Limb (tissue), 2 donors: Measurements from ENCODE around the gene ENPP7.
"Not testable (repeated sequence)": the region's sequence is repeated elsewhere in the genome, so short reads cannot be mapped to it uniquely, and the experiment has no call there.

ENCODE experiments used
- DNase-seq, 2 donors: peaks; one replicate each; pipeline ENCODE4 v3.0.0-alpha.2; 2016; ENCODE audit errors: extremely low spot score in 2 of 2

Gene ENPP7

DNA sequence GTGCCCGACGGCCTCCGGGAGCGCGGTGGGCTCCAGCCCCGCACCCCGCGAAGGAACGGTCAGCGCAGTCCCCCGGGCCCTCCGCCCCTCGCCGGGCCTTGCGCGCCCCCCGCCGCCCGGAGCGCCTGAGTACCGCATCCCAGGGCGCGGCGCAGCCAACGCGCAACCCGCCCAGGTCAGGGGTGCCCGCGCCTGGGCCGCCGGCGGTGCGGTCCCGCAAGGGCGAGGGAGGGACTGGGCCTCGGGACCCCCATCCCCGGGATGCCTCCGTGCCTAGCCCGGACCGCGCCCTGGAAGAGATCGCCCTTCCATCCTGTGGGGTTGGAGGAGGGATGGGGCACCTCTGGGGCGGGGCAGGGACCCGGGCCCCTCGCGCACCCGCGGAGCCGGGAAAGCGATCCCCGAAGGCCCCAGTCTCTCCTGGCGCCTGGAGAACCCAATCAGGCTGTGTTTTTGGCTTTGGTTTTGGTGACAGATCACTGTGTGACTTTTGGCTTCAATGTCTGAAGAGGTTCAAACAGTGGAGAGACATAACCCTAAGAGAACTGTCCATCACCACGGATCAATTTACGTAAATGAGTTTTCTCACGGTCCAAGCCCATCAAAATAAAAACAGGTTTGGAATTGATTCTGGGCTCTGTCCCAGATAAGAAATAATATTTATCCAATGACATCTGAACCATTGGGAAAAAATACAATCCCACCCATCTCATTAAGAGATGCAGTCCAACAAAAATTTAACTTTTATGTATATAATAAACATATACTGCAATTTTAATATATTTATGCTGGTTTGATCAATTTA is 17.8 kb downstream of the ENPP7 start:
- DNase-seq, result no peak

GRCh38 chr17:79749156-79749815 is 18.5 kb downstream of the ENPP7 start:
- DNase-seq, result no peak

GRCh38 chr17:79749958-79750357 is 19.2 kb downstream of the ENPP7 start:
- no peak for DNase-seq

GRCh38 chr17:79750650-79751545 is 20.2 kb downstream of the ENPP7 start:
- DNase-seq, result no peak

- DNase-seq, result no peak
Observed at GRCh38 chr17:79752175-79752574, 21.4 kb downstream of the ENPP7 start.

GRCh38 chr17:79754370-79754769 is 23.6 kb downstream of the ENPP7 start:
- DNase-seq, result no peak

DNA sequence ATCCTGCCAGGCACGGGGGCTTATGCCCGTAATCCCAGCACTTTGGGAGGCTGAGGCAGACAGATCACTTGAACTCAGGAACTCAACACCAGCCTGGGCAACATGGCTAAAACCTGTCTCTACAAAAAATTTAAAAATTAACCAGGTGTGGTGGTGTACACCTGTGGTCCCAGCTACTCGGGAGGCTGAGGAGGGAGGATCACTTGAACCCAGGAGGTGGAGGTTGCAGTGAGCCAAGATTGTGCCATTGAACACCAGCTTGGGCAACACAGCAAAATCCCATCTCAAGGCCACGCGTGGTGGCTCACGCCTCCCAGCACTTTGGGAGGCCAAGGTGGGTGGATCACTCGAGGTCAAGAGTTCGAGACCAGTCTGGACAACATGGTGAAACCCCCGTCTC is 24.2 kb downstream of the ENPP7 start:
- DNase-seq, result not testable (repeated sequence)

- DNase-seq, result no peak
Observed at GRCh38 chr17:79755591-79755990, 24.8 kb downstream of the ENPP7 start.

DNA sequence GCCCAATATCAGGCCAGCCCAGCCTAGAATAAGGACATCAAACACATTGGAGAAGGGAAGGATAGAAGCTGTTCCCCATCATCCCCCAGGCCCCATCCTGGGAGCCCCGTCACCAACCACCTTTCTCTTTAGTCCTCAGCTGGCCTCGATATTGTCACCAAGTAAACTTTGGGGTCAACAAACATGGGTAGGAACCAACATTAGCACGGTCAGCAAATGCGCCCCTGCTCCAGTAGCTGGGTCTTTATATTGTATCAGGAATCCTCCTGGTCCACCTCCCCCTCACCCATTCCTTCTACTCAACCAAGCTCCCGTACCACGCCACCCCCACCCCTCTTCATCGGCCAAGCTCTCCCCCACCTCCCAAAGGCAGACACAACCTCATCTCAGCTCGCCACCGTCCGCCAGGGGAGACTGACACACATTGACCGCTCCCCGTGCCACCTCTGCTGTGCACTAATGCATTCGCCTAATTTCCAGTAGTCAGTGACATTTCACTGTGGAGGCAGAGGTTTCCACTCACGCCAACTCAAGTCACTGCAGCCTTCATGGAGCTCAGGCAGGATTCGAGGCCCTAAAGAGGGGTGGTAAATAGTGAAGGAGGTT is 26.5 kb downstream of the ENPP7 start:
- no peak for DNase-seq

GRCh38 chr17:79758271-79758670 is 27.5 kb downstream of the ENPP7 start:
- no peak for DNase-seq

GRCh38 chr17:79760197-79760906 is 29.6 kb downstream of the ENPP7 start:
- DNase-seq, result no peak

GRCh38 chr17:79761894-79762589 is 31.3 kb downstream of the ENPP7 start:
- no peak for DNase-seq

DNA sequence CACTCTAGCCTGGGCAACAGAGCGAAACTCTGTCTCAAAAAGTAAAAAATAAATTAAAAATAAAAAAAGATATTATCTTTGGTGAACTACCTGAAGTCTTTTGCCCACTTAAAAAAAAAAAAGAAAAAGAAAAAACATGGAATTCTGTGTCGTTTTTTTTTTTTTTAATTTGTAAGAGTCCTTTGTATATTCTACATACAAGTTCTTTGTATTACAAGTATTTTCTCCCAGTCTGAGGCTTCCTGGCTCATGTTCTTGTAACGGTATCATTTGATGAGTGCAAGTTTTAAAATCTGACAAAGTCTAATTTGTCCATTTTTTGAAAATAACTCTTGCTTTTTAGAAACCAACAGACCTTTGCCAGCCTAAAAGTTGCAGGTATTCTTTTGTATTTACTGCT is 35.0 kb downstream of the ENPP7 start:
- DNase-seq, result no peak

DNA sequence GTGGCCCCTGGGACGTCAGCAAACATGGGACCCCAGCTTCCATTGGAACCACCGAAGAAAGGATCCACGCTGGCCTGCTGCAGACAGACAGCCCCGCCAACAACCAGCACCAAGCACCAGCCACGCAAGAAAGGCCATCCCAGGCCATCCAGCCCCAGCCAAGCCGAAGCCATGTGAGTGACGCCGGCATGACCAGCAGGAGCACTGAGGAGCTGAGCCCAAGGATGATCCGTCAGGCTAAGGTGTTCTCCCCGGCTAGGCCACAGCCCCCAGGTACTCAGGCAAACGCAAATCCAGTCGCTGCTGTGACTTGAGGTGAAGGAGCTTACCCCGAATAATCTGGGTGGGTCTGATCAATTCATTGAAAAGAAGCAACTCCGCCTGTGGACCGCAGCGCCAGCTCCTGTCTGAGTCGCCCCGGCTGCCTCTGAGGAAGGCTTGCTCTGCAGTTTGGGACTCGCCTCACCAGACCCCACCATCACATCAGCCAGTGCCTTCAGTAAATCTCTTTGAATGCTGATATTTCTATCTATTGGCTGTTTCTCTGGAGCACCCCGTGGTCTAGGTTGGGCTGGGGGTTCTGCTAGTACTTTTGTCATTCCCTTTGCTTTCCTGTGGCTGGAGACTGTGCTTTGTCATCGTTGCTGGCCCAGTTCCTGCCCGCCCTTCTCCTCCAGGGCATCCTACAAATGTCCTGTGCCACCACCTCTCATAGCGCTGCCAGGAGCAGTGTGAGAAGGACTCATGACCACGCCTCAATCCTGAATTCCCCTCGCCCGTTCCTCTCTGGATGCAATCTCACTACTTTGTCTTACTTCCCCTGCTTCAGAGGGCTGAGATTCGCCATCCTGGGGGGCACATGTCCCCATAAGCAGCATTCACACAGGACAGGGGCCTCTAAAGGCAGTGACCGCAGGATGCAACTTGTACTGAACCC is 39.1 kb downstream of the ENPP7 start:
- DNase-seq, result no peak

- no peak for DNase-seq
Observed at GRCh38 chr17:79771276-79771675, 40.5 kb downstream of the ENPP7 start.

DNA sequence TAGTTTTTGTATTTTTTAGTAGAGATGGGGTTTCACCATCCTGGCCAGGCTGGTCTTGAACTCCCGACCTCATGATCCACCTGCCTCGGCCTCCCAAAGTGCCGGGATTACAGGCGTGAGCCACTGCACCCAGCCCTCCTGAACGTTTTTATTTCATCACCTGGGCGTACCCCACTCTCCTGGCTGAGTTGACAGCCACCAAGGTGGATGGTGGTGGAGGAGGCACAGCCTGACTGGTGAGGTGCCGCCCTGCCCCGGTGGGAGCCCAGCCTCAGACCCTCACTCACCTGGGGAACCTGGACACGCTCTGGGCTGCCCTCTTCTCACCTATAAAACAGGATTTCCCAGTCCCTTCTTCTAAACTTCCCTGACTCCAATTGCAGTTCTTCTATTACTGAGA is 42.0 kb downstream of the ENPP7 start:
- DNase-seq, result not testable (repeated sequence)

- DNase-seq, result no peak
Observed at GRCh38 chr17:79774561-79774975, 43.8 kb downstream of the ENPP7 start.

- DNase-seq, result no peak
Observed at GRCh38 chr17:79775632-79776031, 44.9 kb downstream of the ENPP7 start.
